Stimulated activated naive CD8-positive, alpha-beta T cell treated with anti-CD3 and anti-CD28 coated beads, Interleukin-15, Interleukin-2, amounts not matched to agents 100 ng/mL and 50 ng/mL, for 24 hours (primary cell): ENCODE results near the gene CMIP.

ENCODE experiments used
- H3K27ac Mint-ChIP-seq: one replicate; pipeline ENCODE4 v1.8.0; 2021; ENCODE audit warnings: mild to moderate bottlenecking, mixed read lengths
- H3K27me3 Mint-ChIP-seq: one replicate; pipeline ENCODE4 v1.8.0; 2021; ENCODE audit warnings: mixed read lengths
- H3K36me3 Mint-ChIP-seq: one replicate; pipeline ENCODE4 v1.8.0; 2021; ENCODE audit warnings: low read depth, mixed read lengths
- H3K4me1 Mint-ChIP-seq: one replicate; pipeline ENCODE4 v1.8.0; 2021; ENCODE audit warnings: low read depth, mixed read lengths
- H3K4me3 Mint-ChIP-seq: one replicate; pipeline ENCODE4 v1.8.0; 2021; ENCODE audit warnings: mild to moderate bottlenecking, mixed read lengths
- H3K9me3 Mint-ChIP-seq: one replicate; pipeline ENCODE4 v1.8.0; 2021; ENCODE audit warnings: mixed read lengths

The CMIP gene

GRCh38 chr16:81461243-81461642 is 16.6 kb downstream of the CMIP start:
- peaks cover 28% of the 10 kb centered on the region for H3K36me3 Mint-ChIP-seq
- H3K27ac Mint-ChIP-seq, result no peak overlapping the region
- no peaks in the 10 kb centered on the region for H3K9me3 Mint-ChIP-seq
- H3K4me1 Mint-ChIP-seq, result peaks cover 73% of the 10 kb centered on the region
- H3K27me3 Mint-ChIP-seq, result no peaks in the 10 kb centered on the region
- H3K4me3 Mint-ChIP-seq, result no peak overlapping the region

DNA sequence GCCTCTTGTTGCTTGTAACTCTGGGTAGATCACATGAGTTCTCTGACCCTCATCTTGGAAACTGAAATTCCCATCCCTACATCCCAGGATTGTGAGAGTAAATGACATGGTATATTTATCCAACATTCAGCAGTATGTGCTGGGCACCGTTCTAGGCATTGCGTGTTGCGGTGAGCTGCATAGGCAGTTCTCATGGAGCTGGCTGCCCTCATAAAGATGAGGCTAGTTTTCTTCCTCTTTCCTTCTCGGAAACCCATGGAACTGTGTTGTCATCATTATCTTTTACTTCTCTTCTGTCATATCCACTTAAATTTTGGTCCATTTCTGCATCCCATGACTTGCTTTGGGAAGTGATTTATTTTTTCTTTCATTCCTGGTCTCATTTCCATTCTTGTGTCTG is 17.2 kb downstream of the CMIP start:
- no peak overlapping the region for H3K27ac Mint-ChIP-seq
- H3K4me1 Mint-ChIP-seq, result peaks cover 73% of the 10 kb centered on the region
- H3K4me3 Mint-ChIP-seq, result no peak overlapping the region
- H3K9me3 Mint-ChIP-seq, result no peaks in the 10 kb centered on the region
- no peaks in the 10 kb centered on the region for H3K27me3 Mint-ChIP-seq
- H3K36me3 Mint-ChIP-seq, result peaks cover 25% of the 10 kb centered on the region

- peaks cover 65% of the 10 kb centered on the region for H3K4me1 Mint-ChIP-seq
- H3K27me3 Mint-ChIP-seq, result no peaks in the 10 kb centered on the region
- H3K9me3 Mint-ChIP-seq, result no peaks in the 10 kb centered on the region
- no peak overlapping the region for H3K27ac Mint-ChIP-seq
- H3K4me3 Mint-ChIP-seq, result no peak overlapping the region
- H3K36me3 Mint-ChIP-seq, result peaks cover 19% of the 10 kb centered on the region
Observed at GRCh38 chr16:81462683-81463082, 18.1 kb downstream of the CMIP start.

GRCh38 chr16:81463296-81463890 is 18.8 kb downstream of the CMIP start:
- Mint-ChIP-seq H3K27ac (no peak overlapping the region), H3K4me3 (no peak overlapping the region), H3K9me3 (no peaks in the 10 kb centered on the region), H3K27me3 (no peaks in the 10 kb centered on the region), H3K36me3 (peaks cover 19% of the 10 kb centered on the region), H3K4me1 (peaks cover 67% of the 10 kb centered on the region)

DNA sequence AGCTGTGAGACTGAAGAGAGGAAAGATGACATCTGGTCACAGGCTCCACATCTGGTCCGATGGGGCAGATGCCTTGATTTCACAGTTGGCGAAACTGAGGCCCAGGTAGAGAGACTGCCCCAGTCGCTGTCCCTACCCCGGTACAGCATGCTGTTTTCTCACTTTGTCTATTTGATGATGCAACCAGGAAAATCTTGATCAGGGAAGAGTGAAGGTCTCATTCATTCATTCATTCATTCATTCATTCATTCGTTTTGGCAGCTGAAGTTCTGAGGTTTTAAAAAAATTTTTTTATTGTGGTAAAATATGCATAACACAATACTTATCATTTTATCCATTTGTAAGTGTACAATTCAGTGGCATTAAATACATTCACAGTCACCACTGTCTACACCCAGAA is 19.7 kb downstream of the CMIP start:
- no peaks in the 10 kb centered on the region for H3K27me3 Mint-ChIP-seq
- H3K4me3 Mint-ChIP-seq, result no peak overlapping the region
- peaks cover 12% of the 10 kb centered on the region for H3K36me3 Mint-ChIP-seq
- H3K27ac Mint-ChIP-seq, result no peak overlapping the region
- no peaks in the 10 kb centered on the region for H3K9me3 Mint-ChIP-seq
- H3K4me1 Mint-ChIP-seq, result peaks cover 67% of the 10 kb centered on the region

GRCh38 chr16:81465375-81465943 is 20.9 kb downstream of the CMIP start:
- Mint-ChIP-seq H3K27ac (peak overlapping the region; percentile 26), H3K4me3 (no peak overlapping the region), H3K9me3 (no peaks in the 10 kb centered on the region), H3K4me1 (peaks cover 73% of the 10 kb centered on the region), H3K36me3 (peaks cover 11% of the 10 kb centered on the region), H3K27me3 (no peaks in the 10 kb centered on the region)

- Mint-ChIP-seq H3K4me3 (no peak overlapping the region), H3K9me3 (no peaks in the 10 kb centered on the region), H3K4me1 (peaks cover 72% of the 10 kb centered on the region), H3K27ac (no peak overlapping the region), H3K36me3 (peaks cover 5% of the 10 kb centered on the region), H3K27me3 (no peaks in the 10 kb centered on the region)
Observed at GRCh38 chr16:81466356-81466980, 21.9 kb downstream of the CMIP start.

DNA sequence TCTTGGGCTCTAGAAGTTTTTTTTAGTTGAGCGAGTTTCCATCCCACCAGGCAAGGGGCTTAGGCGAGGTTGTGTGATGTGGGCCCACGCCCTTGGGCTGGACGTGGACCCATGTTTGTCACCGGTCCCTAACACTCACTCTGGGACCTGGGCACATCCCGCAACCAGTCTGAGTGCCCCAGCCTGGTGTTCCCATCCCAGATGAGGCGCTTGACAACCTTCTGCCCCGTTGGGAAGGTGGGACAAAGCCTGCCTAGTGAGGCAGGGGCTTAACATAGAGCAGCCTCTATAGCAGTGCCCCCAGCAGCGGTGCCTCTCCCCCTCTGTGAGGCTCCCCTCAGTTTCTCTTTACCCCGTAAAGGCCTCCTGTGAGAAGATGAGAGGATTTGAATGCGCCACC is 22.5 kb downstream of the CMIP start:
- Mint-ChIP-seq H3K27me3 (no peaks in the 10 kb centered on the region), H3K9me3 (no peaks in the 10 kb centered on the region), H3K4me1 (peaks cover 73% of the 10 kb centered on the region), H3K27ac (no peak overlapping the region), H3K4me3 (no peak overlapping the region), H3K36me3 (peaks cover 5% of the 10 kb centered on the region)

- Mint-ChIP-seq H3K4me1 (peaks cover 70% of the 10 kb centered on the region), H3K36me3 (peaks cover 5% of the 10 kb centered on the region), H3K4me3 (no peak overlapping the region), H3K9me3 (no peaks in the 10 kb centered on the region), H3K27ac (no peak overlapping the region), H3K27me3 (no peaks in the 10 kb centered on the region)
Observed at GRCh38 chr16:81467815-81468214, 23.2 kb downstream of the CMIP start.

DNA sequence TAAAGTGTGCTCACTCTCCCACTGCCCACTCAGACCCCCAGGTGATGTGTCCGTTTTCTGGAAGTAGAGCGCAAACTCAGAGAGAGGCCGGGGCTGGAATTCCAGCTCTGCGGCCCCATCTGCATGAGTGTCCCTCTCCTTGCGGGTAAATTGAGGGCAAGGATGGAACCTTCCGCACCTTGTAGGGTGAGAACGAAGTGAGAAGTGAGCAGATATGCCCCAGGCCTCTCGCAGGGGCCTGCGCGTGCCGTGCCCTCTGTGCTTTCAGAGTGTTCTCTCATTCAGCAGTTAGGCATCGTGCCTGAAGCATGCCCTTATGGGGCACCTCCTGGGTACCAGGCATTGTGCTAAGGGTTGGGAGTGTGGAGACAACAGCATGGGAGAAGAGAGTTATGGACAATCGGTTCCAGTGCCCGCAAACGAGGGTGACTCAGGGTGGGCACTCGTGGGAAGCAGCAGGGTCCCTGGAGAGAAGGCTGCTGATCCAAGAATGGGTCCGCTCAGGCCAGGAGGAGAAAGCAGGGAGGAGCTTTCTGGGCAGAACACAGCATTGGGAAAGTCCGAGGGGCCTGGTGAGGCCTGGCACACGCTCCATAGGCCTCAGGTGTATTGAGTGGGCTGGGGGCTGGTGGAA is 23.8 kb downstream of the CMIP start:
- no peak overlapping the region for H3K4me3 Mint-ChIP-seq
- no peaks in the 10 kb centered on the region for H3K27me3 Mint-ChIP-seq
- H3K36me3 Mint-ChIP-seq, result peaks cover 5% of the 10 kb centered on the region
- H3K9me3 Mint-ChIP-seq, result no peaks in the 10 kb centered on the region
- H3K27ac Mint-ChIP-seq, result peak overlapping the region; percentile 58
- H3K4me1 Mint-ChIP-seq, result peaks cover 75% of the 10 kb centered on the region

DNA sequence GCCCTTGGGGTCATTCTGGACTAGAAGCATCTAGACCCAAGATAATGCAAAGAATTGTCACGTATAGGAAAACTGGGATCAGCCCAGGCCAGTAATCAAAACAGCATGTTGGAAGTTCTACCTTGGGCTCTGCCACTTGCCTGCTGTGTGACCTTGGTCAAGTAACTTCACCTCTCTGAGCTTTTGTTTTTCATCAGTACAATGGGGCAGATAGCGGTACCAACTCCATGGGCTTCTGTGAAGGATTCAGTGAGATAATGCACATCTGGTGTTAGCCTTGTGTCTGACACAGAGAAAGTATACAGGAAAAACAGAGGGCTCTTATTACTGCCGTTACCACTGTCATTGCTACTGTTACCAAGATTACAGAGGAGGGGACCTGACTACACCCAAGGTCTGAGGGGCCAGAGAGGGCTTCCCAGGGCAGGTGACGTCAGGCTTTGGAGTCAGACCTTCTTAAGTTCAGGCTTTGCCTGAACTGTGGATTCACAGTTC is 24.6 kb downstream of the CMIP start:
- H3K4me3 Mint-ChIP-seq, result peak overlapping the region; percentile 46
- peak overlapping the region; percentile 61 for H3K27ac Mint-ChIP-seq
- peaks cover 72% of the 10 kb centered on the region for H3K4me1 Mint-ChIP-seq
- no peaks in the 10 kb centered on the region for H3K27me3 Mint-ChIP-seq
- peaks cover 5% of the 10 kb centered on the region for H3K36me3 Mint-ChIP-seq
- no peaks in the 10 kb centered on the region for H3K9me3 Mint-ChIP-seq

DNA sequence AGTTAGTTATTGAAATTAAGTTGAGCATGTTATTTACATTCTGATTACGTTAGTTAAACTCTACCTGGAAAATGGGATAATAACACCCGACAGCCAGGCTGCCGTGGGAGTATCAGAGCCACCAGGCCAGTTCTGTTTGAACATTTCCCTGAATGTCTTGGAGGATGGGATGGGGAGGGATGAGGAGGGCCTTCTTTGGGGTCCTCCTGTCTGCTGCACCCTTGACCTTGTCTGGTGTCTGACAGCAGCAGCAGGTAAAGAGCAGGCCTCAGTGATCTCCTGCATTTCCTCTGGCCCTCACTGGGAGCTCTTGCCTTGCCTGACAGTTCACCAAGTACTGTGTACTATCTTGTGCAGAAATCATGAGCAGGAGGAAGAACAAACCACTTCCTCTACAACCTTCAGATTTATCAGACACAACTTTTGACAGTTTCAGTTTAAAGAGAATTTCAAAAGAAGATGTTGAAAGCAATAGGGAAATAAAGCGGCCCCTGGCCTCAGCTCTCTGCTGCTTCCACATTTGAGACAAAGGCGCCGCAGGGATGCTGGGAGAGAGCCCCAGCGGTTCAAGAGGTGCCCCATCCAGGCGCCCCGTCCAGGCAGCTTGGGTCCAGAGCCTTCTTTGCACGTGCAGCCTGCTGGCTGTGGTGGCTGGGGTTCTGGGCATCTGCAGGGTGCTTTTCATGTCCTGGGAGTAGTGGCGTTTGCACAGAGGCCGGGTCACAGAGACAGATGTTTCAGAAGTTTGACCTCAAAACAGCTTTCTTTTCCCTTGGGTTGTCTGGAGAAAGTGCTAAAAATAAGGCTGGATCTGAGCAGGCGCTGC is 25.3 kb downstream of the CMIP start:
- Mint-ChIP-seq H3K36me3 (peaks cover under 1% of the 10 kb centered on the region), H3K27me3 (no peaks in the 10 kb centered on the region), H3K27ac (peak overlapping the region; percentile 61), H3K4me1 (peaks cover 66% of the 10 kb centered on the region), H3K4me3 (peak overlapping the region; percentile 46), H3K9me3 (no peaks in the 10 kb centered on the region)

DNA sequence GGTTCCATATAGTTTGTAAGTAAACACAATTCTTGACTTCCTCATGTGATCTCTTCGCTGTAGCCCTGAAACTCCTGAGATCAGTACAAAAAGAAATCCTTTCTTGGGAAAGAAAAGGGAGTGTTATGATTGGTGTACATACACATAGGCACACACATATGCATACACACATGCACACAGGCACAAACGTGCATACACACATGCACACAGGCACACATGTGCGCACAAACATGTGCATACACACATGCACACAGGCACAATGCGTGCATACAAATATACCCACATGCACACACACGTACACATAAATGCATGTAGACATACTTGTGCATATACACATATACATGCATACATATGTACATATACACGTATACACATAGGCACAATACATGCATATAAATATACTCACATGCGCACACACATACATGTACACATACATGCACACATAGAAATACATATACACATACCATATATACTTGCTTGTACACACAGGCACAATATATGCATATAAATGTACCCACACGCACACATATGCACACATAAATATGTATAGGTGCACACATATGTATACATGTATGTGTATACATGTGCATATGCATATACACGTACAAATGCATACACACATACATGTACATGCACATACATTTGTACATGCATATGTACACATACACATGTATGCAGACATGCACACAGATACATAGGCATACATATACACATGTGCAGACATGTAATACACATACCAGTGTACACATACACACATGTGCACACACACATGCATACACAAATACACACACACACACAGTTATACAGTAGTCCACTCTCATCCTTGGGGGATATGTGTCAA is 26.4 kb downstream of the CMIP start:
- H3K27ac Mint-ChIP-seq, result peak overlapping the region; percentile 49
- H3K4me3 Mint-ChIP-seq, result peak overlapping the region; percentile 41
- H3K9me3 Mint-ChIP-seq, result no peaks in the 10 kb centered on the region
- H3K27me3 Mint-ChIP-seq, result no peaks in the 10 kb centered on the region
- H3K4me1 Mint-ChIP-seq, result peaks cover 65% of the 10 kb centered on the region
- H3K36me3 Mint-ChIP-seq, result peaks cover 2% of the 10 kb centered on the region

DNA sequence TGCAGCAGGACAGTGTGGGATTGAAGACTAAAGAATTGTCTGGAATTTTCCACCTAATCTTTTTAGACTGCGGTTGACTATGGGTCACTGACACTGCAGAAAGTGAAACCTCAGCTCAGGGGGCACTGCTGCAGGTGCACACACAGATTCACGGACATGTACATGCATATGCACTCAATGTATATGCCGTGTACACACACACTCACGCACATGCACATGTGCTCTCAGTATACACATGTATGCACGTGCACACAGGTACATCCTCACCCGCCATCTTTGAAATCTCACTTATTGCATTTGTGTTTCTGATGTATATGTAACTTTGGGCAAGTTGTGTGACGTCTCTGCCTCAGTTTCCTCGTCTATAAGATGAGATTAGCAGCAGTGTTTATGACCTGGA is 27.3 kb downstream of the CMIP start:
- Mint-ChIP-seq H3K9me3 (no peaks in the 10 kb centered on the region), H3K36me3 (peaks cover 9% of the 10 kb centered on the region), H3K4me3 (no peak overlapping the region), H3K27ac (no peak overlapping the region), H3K4me1 (peaks cover 67% of the 10 kb centered on the region), H3K27me3 (no peaks in the 10 kb centered on the region)
